ENCODE data around the gene PHOX2A.

PHOX2A gene

GRCh38 chr11:72189455-72190250, 54.3 kb downstream of the PHOX2A start:
- no peak for DNase-seq (ENCODE audit: insufficient read length, low spot score)
- no peak for FAIRE-seq
- TF ChIP-seq, protein P1, sequence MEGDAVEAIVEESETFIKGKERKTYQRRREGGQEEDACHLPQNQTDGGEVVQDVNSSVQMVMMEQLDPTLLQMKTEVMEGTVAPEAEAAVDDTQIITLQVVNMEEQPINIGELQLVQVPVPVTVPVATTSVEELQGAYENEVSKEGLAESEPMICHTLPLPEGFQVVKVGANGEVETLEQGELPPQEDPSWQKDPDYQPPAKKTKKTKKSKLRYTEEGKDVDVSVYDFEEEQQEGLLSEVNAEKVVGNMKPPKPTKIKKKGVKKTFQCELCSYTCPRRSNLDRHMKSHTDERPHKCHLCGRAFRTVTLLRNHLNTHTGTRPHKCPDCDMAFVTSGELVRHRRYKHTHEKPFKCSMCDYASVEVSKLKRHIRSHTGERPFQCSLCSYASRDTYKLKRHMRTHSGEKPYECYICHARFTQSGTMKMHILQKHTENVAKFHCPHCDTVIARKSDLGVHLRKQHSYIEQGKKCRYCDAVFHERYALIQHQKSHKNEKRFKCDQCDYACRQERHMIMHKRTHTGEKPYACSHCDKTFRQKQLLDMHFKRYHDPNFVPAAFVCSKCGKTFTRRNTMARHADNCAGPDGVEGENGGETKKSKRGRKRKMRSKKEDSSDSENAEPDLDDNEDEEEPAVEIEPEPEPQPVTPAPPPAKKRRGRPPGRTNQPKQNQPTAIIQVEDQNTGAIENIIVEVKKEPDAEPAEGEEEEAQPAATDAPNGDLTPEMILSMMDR (IDR thresholded peaks at IDR 0.05; ENCODE audit: insufficient read depth, missing control alignments): no peak

Measured in D721Med (cell line).